H9 (cell line): ENCODE data around the gene RAB3IL1. TPM values are rescaled to one million over a fixed set of nuclear protein-coding genes. Genes with fewer than 3 reads are reported as not detected.

Experiments used
- DNase-seq: peaks from one replicate; pipeline ENCODE4 v3.0.0-alpha.2; 2017
- H2AFZ ChIP-seq: one replicate; pipeline ENCODE4 v1.6.1; 2013; ENCODE audit warnings: mild to moderate bottlenecking, low read length, control low read depth, moderate library complexity
- H2AK5ac ChIP-seq: 2 replicates; pipeline ENCODE4 v1.6.1; 2013; ENCODE audit warnings: low read length, control low read depth, mixed read lengths; ENCODE audit not compliant: insufficient read length
- H2BK120ac ChIP-seq: one replicate; pipeline ENCODE4 v1.6.1; 2013; ENCODE audit warnings: low read depth, mild to moderate bottlenecking, low read length, control low read depth, inconsistent platforms; ENCODE audit not compliant: poor library complexity, severe bottlenecking
- H2BK12ac ChIP-seq: 2 replicates; pipeline ENCODE4 v1.6.1; 2013; ENCODE audit warnings: low read length, control low read depth, mixed read lengths, low read depth; ENCODE audit not compliant: insufficient read length
- H2BK15ac ChIP-seq: 2 replicates; pipeline ENCODE4 v1.6.1; 2013; ENCODE audit warnings: low read depth, low read length, control low read depth
- H2BK20ac ChIP-seq: one replicate; pipeline ENCODE4 v1.6.1; 2013; ENCODE audit warnings: low read depth, mild to moderate bottlenecking, low read length, control low read depth, inconsistent platforms; ENCODE audit not compliant: poor library complexity, severe bottlenecking
- H2BK5ac ChIP-seq: 2 replicates; pipeline ENCODE4 v1.6.1; 2013; ENCODE audit warnings: low read length, control low read depth, mixed read lengths; ENCODE audit not compliant: insufficient read length
- H3K14ac ChIP-seq: 2 replicates; pipeline ENCODE4 v1.6.1; 2013; ENCODE audit warnings: low read length, control low read depth; ENCODE audit not compliant: insufficient read depth
- H3K18ac ChIP-seq: 2 replicates; pipeline ENCODE4 v1.6.1; 2013; ENCODE audit warnings: low read depth, mild to moderate bottlenecking, mixed read lengths, low read length, control low read depth; ENCODE audit not compliant: insufficient read length
- H3K23ac ChIP-seq: 2 replicates; pipeline ENCODE4 v1.6.1; 2013; ENCODE audit warnings: low read length, control low read depth, mixed read lengths, low read depth; ENCODE audit not compliant: insufficient read length
- H3K23me2 ChIP-seq: 2 replicates; pipeline ENCODE4 v1.6.1; 2013; ENCODE audit warnings: low read depth, mild to moderate bottlenecking, mixed read lengths, low read length, control low read depth; ENCODE audit not compliant: insufficient read length, poor library complexity, severe bottlenecking
- H3K27ac ChIP-seq: 2 replicates; pipeline ENCODE4 v1.5.1; 2013; ENCODE audit warnings: low read length, control low read depth, mixed read lengths, low read depth; ENCODE audit not compliant: insufficient read length
- H3K27me3 ChIP-seq: 2 replicates; pipeline ENCODE4 v1.6.1; 2013; ENCODE audit warnings: low read length, control low read depth, inconsistent platforms; ENCODE audit not compliant: insufficient read depth
- H3K4ac ChIP-seq: 2 replicates; pipeline ENCODE4 v1.6.1; 2013; ENCODE audit warnings: low read depth, mild to moderate bottlenecking, control low read depth, inconsistent platforms, low read length, moderate library complexity
- H3K4me1 ChIP-seq: 2 replicates; pipeline ENCODE4 v1.6.1; 2013; ENCODE audit warnings: low read length, control low read depth, inconsistent platforms; ENCODE audit not compliant: insufficient read depth
- H3K4me2 ChIP-seq: 2 replicates; pipeline ENCODE4 v1.6.1; 2013; ENCODE audit warnings: low read length, control low read depth, mixed read lengths; ENCODE audit not compliant: insufficient read length, insufficient read depth
- H3K56ac ChIP-seq: 2 replicates; pipeline ENCODE4 v1.6.1; 2013; ENCODE audit warnings: low read depth, mild to moderate bottlenecking, mixed read lengths, low read length, control low read depth; ENCODE audit not compliant: insufficient read length
- H3K79me1 ChIP-seq: 2 replicates; pipeline ENCODE4 v1.6.1; 2013; ENCODE audit warnings: low read depth, mild to moderate bottlenecking, moderate library complexity, low read length, control low read depth, inconsistent platforms; ENCODE audit not compliant: insufficient read depth, poor library complexity, severe bottlenecking
- H3K79me2 ChIP-seq: 2 replicates; pipeline ENCODE4 v1.6.1; 2013; ENCODE audit warnings: low read length, control low read depth, inconsistent platforms; ENCODE audit not compliant: insufficient read depth
- H3K9ac ChIP-seq: 2 replicates; pipeline ENCODE4 v1.6.1; 2013; ENCODE audit warnings: low read length, control low read depth, mixed read lengths; ENCODE audit not compliant: insufficient read length; ENCODE audit errors: extremely low read depth
- H3K9me3 ChIP-seq: one replicate; pipeline ENCODE4 v1.6.1; 2013; ENCODE audit warnings: low read depth, low read length, inconsistent platforms; ENCODE audit not compliant: control insufficient read depth
- H3T11ph ChIP-seq: one replicate; pipeline ENCODE4 v1.6.1; 2013; ENCODE audit warnings: mild to moderate bottlenecking, low read length, control low read depth, inconsistent platforms
- H4K20me1 ChIP-seq: one replicate; pipeline ENCODE4 v1.6.1; 2013; ENCODE audit not compliant: control insufficient read depth, insufficient read length, insufficient read depth
- H4K5ac ChIP-seq: 2 replicates; pipeline ENCODE4 v1.6.1; 2013; ENCODE audit warnings: low read depth, mild to moderate bottlenecking, mixed read lengths, low read length, control low read depth; ENCODE audit not compliant: insufficient read length
- H4K8ac ChIP-seq: replicated peaks from 2 replicates; pipeline ENCODE4 v1.6.1; 2013; ENCODE audit warnings: low read length, control low read depth, mixed read lengths, low read depth; ENCODE audit not compliant: insufficient read length
- H4K91ac ChIP-seq: 2 replicates; pipeline ENCODE4 v1.6.1; 2013; ENCODE audit warnings: low read depth, mild to moderate bottlenecking, moderate library complexity, mixed read lengths, low read length, control low read depth; ENCODE audit not compliant: insufficient read length
- H3K27ac Mint-ChIP-seq, 3 experiments: 2 replicates in 2 of 3; 3 replicates in 1 of 3; pipeline ENCODE4 v1.8.0; 2020 to 2021; ENCODE audit warnings: mixed read lengths in 3 of 3, mild to moderate bottlenecking in 1 of 3, moderate library complexity in 1 of 3
- H3K27me3 Mint-ChIP-seq: 2 replicates; pipeline ENCODE4 v1.8.0; 2021; ENCODE audit warnings: low read depth, mild to moderate bottlenecking, moderate library complexity, mixed read lengths
- H3K36me3 Mint-ChIP-seq, 3 experiments: 2 replicates in 2 of 3; 3 replicates in 1 of 3; pipeline ENCODE4 v1.8.0; 2020 to 2021; ENCODE audit warnings: low read depth in 3 of 3, mixed read lengths in 3 of 3; ENCODE audit not compliant: insufficient read depth in 1 of 3
- H3K4me1 Mint-ChIP-seq, 2 experiments: 2 replicates each; pipeline ENCODE4 v1.8.0; 2020; ENCODE audit warnings: mixed read lengths in 2 of 2
- H3K4me3 Mint-ChIP-seq, 2 experiments: 2 replicates in 1 of 2; 3 replicates in 1 of 2; pipeline ENCODE4 v1.8.0; 2020 to 2021; ENCODE audit warnings: mild to moderate bottlenecking in 2 of 2, mixed read lengths in 2 of 2, moderate library complexity in 1 of 2
- H3K9me3 Mint-ChIP-seq, 2 experiments: 2 replicates in 1 of 2; 3 replicates in 1 of 2; pipeline ENCODE4 v1.8.0; 2020; ENCODE audit warnings: mild to moderate bottlenecking in 2 of 2, mixed read lengths in 2 of 2, moderate library complexity in 1 of 2
- WGBS: extraction: QIAGEN DNeasy Blood & Tissue Kit; methylation state at CpG from one replicate; pipeline ENCODE4 v1.1.7; 2013; ENCODE audit warnings: missing lambda C conversion rate, low lambda C conversion rate, mixed read lengths; ENCODE audit not compliant: insufficient read length; ENCODE audit errors: extremely low coverage; 5-methylcytosine and 5-hydroxymethylcytosine counted together
- total RNA-seq: library from RNA; stranded (reverse); gene quantifications from 2 replicates; pipeline ENCODE4 v1.2.1, GENCODE V29; 2021
- TF ChIP-seq, protein P1 (sequence below): fragments of 200-600 bp; sonication (generic); conservative IDR thresholded peaks from 3 replicates; pipeline ENCODE4 v1.8.0; 2021; ENCODE audit warnings: antibody characterized with exemption, mild to moderate bottlenecking

RAB3IL1 gene
- total RNA-seq, 1 experiment from 2014 or later, result 2.4 TPM

DNA sequence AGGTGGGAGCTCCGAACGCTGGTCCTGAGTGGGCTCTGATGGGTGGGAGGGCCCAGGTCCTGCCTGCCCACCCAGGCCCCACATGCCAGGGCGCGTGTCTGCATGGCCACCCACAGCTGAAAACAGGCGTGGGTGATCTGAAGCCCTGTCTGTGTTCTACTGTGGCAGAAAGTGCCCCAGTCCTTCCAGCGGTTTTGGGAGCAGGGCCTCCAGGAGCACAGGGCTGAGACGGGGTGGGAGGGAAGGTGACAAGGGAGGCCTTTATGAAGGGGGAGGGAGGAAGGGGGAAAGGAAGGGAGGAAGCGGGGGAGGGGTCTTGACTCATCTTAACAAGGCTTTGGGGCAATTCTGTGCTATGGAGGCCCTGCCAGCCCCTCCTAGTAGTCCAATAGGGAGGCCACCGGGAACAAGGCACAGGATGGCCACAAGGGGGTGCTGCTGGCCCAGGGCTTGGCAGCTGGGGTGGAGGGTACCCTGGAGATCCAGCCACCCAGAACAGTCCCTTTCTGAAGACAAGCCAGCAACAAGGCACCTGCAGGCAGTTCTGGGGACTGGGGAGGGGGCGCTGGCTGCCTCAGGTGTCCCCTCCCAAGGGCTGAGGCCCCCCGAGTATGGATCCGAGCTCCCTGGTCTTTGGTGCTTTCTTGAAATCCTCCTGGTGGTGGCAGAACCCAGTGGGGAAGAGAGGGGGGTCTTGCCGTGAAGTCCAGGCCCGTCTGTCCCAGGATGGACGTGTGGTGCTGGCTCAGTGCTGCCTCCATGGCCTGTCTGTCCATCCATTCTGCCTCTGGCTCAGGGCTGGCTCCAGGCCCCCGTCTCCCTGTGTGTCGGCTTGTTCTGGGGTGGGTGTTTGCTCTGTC, 19.7 kb downstream of the RAB3IL1 start:
- H3K79me2 ChIP-seq, result no peaks in the 10 kb centered on the region
- H2BK12ac ChIP-seq, result no peak overlapping the region
- H3K23ac ChIP-seq, result no peak overlapping the region
- WGBS, result no CpG with 5 or more reads among the region's 17 CpGs
- H2BK15ac ChIP-seq, result no peak overlapping the region
- no peak overlapping the region for H2AK5ac ChIP-seq
- no peak overlapping the region for H3K4ac ChIP-seq
- H4K8ac ChIP-seq, result no peak overlapping the region
- no peaks in the 10 kb centered on the region for H3K4me1 ChIP-seq
- no peak overlapping the region for H3K14ac ChIP-seq
- H3K23me2 ChIP-seq, result no peaks in the 10 kb centered on the region
- no peak overlapping the region for H3K9ac ChIP-seq
- no peak overlapping the region for H2AFZ ChIP-seq
- no peak overlapping the region for H2BK120ac ChIP-seq
- no peaks in the 10 kb centered on the region for H3K79me1 ChIP-seq
- H4K91ac ChIP-seq, result no peak overlapping the region
- no peak overlapping the region for H2BK20ac ChIP-seq
- no peaks in the 10 kb centered on the region for H4K20me1 ChIP-seq
- no peak overlapping the region for H3K27ac ChIP-seq
- Mint-ChIP-seq H3K36me3 (no peaks in the 10 kb centered on the region), H3K4me3 (no peak overlapping the region), H3K27me3 (no peaks in the 10 kb centered on the region; the same call in none of the 2 replicates), H3K4me1 (peaks cover 0 to 21% of the 10 kb centered on the region in 2 experiments; a peak in 3 of 4 replicates), H3K27ac (no peak overlapping the region), H3K9me3 (no peaks in the 10 kb centered on the region)
- H3T11ph ChIP-seq, result no peak overlapping the region
- H3K18ac ChIP-seq, result no peak overlapping the region
- no peak overlapping the region for H2BK5ac ChIP-seq
- no peak overlapping the region for H3K56ac ChIP-seq
- TF ChIP-seq, protein P1, sequence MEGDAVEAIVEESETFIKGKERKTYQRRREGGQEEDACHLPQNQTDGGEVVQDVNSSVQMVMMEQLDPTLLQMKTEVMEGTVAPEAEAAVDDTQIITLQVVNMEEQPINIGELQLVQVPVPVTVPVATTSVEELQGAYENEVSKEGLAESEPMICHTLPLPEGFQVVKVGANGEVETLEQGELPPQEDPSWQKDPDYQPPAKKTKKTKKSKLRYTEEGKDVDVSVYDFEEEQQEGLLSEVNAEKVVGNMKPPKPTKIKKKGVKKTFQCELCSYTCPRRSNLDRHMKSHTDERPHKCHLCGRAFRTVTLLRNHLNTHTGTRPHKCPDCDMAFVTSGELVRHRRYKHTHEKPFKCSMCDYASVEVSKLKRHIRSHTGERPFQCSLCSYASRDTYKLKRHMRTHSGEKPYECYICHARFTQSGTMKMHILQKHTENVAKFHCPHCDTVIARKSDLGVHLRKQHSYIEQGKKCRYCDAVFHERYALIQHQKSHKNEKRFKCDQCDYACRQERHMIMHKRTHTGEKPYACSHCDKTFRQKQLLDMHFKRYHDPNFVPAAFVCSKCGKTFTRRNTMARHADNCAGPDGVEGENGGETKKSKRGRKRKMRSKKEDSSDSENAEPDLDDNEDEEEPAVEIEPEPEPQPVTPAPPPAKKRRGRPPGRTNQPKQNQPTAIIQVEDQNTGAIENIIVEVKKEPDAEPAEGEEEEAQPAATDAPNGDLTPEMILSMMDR, result peak; percentile 96
- H3K9me3 ChIP-seq, result no peaks in the 10 kb centered on the region
- H3K4me2 ChIP-seq, result no peak overlapping the region
- no peak overlapping the region for H4K5ac ChIP-seq
- DNase-seq, result peak; percentile 89
- H3K27me3 ChIP-seq, result no peaks in the 10 kb centered on the region
